Calu3 (cell line): ENCODE data around the gene ZNF335. TPM values are rescaled to one million over a fixed set of nuclear protein-coding genes. Genes with fewer than 3 reads are reported as not detected.
A peak's percentile ranks its signal among the peaks of the same experiment; 100 is the strongest.

Experiments used
- BruUV-seq: library from RNA; stranded (reverse); fragments of 400-500 nt; replicated peaks from 2 replicates; lab custom pipeline; 2021; lab: Mats Ljungman, UMichigan
- CTCF ChIA-PET: fragments of 300-600 bp; sonication (Branson Sonifier 250); formaldehyde crosslinking; loops from one replicate; lab custom pipeline; 2022; ENCODE audit warnings: antibody characterized with exemption; lab: Charles Lee
- DNase-seq: peaks from one replicate; pipeline ENCODE4 v3.0.0; 2022
- H3K27ac Mint-ChIP-seq: one replicate; pipeline ENCODE4 v1.8.0; 2022; ENCODE audit warnings: mixed read lengths; ENCODE audit not compliant: unreplicated experiment
- H3K27me3 Mint-ChIP-seq: one replicate; pipeline ENCODE4 v1.8.0; 2022; ENCODE audit warnings: mixed read lengths; ENCODE audit not compliant: unreplicated experiment
- H3K36me3 Mint-ChIP-seq: one replicate; pipeline ENCODE4 v1.8.0; 2022; ENCODE audit warnings: mild to moderate bottlenecking, moderate library complexity, mixed read lengths; ENCODE audit not compliant: insufficient read depth, unreplicated experiment
- H3K4me1 Mint-ChIP-seq: one replicate; pipeline ENCODE4 v1.8.0; 2022; ENCODE audit warnings: mild to moderate bottlenecking, low read depth, mixed read lengths; ENCODE audit not compliant: unreplicated experiment
- H3K4me3 Mint-ChIP-seq: one replicate; pipeline ENCODE4 v1.8.0; 2022; ENCODE audit warnings: mild to moderate bottlenecking, low read depth, moderate library complexity, mixed read lengths; ENCODE audit not compliant: unreplicated experiment
- H3K9me3 Mint-ChIP-seq: one replicate; pipeline ENCODE4 v1.8.0; 2022; ENCODE audit warnings: low read depth, mixed read lengths; ENCODE audit not compliant: unreplicated experiment
- intact Hi-C: fragments of 100-400 bp; cut with micrococcal nuclease; formaldehyde crosslinking; loops from one replicate; pipeline ENCODE4 v1.10.0; 2022; ENCODE audit not compliant: unreplicated experiment
- total RNA-seq: library from RNA; stranded (reverse); gene quantifications from 2 replicates; pipeline ENCODE4 v1.2.3, GENCODE V29; 2022
- TF ChIP-seq, protein P1 (sequence below): fragments of 200-600 bp; IDR thresholded peaks from one replicate; pipeline ENCODE4 v1.8.0; 2022; ENCODE audit warnings: antibody characterized with exemption; ENCODE audit not compliant: unreplicated experiment

ZNF335 gene
- total RNA-seq, 1 experiment from 2014 or later, result 31.9 TPM

DNA sequence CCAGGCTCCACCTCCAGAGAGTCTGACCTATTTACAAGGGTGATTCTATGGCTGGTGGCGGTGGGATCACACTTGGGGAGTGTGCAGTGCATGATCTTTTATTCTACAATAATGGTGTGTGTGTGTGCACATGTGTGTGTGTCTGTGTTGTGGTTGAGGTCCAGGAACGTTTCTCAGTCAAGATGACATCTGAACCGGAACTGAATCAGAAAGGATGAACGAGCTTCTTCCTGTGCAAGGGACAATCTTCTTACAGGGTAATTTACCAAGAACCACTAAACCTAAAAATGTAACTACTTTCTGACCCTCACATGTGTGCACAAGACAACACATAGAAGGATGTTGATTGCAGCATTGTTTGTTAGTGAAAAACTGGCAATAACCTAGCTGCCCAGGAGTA is 45.3 kb upstream of the ZNF335 start:
- no peak overlapping the region for H3K4me3 Mint-ChIP-seq
- peaks cover 5% of the 10 kb centered on the region for H3K36me3 Mint-ChIP-seq
- intact Hi-C loops, result no loop called here
- CTCF ChIA-PET, result interaction anchor here (0.6 to 0.8 kb wide), 2 partner anchors 46 to 50 kb away, joined by 4 to 7 read pairs; no protein-coding TSS in a partner anchor
- DNase-seq, result no peak
- peaks cover 80% of the 10 kb centered on the region for H3K27me3 Mint-ChIP-seq
- H3K4me1 Mint-ChIP-seq, result peaks cover 9% of the 10 kb centered on the region
- H3K9me3 Mint-ChIP-seq, result no peaks in the 10 kb centered on the region
- no peak overlapping the region for H3K27ac Mint-ChIP-seq
- BruUV-seq, result no TSS peak
- TF ChIP-seq, protein P1, sequence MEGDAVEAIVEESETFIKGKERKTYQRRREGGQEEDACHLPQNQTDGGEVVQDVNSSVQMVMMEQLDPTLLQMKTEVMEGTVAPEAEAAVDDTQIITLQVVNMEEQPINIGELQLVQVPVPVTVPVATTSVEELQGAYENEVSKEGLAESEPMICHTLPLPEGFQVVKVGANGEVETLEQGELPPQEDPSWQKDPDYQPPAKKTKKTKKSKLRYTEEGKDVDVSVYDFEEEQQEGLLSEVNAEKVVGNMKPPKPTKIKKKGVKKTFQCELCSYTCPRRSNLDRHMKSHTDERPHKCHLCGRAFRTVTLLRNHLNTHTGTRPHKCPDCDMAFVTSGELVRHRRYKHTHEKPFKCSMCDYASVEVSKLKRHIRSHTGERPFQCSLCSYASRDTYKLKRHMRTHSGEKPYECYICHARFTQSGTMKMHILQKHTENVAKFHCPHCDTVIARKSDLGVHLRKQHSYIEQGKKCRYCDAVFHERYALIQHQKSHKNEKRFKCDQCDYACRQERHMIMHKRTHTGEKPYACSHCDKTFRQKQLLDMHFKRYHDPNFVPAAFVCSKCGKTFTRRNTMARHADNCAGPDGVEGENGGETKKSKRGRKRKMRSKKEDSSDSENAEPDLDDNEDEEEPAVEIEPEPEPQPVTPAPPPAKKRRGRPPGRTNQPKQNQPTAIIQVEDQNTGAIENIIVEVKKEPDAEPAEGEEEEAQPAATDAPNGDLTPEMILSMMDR, result no peak

DNA sequence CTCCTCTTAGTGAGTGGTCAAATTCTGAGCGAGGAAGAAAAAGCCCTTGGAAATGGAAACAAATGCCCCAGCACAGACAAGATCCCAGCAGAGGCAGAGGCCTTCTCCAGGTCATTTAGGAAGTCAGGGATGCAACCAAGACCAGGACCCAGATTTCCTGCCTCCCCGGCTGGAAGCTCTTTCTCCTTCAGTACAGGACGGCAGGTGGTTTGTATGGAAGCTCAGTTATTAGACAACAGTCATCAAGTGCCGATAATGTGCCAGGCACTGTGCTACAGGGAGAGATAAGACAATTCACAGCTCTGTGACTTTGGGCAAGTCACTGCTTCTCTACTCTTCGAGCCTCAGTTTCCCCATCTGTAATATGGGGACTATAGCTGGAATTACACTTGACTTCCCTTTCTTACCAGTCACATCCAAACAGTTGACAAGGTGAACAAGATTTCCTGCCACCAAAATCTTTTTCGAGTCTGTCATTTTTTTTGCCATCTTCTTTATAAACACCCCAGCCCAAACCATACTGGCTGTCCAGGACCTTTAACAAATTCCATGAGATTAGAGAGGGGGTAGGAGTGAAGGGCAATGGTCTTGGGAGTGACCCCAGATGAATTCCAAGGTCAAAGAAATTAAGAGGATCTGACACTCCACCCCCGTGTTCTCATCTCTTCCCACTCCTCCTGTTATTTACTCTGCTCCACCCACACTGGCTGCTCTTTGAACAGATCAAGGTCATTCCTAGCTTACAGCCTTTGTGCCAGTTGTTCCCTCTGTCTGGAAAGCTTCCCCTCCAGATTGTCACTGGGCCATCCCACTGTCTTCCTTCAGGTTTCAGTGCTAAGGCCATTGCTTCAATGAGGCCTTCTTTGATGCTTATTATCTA is 42.8 kb upstream of the ZNF335 start:
- TF ChIP-seq, protein P1, result no peak
- peak overlapping the region; percentile 55 for H3K4me3 Mint-ChIP-seq
- CTCF ChIA-PET, result interaction anchor here (0.6 to 4.0 kb wide), 11 partner anchors 8 to 423 kb away, joined by 3 to 26 read pairs (median 4); no protein-coding TSS in a partner anchor
- H3K27me3 Mint-ChIP-seq, result peaks cover 85% of the 10 kb centered on the region
- peaks cover 31% of the 10 kb centered on the region for H3K4me1 Mint-ChIP-seq
- no TSS peak for BruUV-seq
- H3K27ac Mint-ChIP-seq, result no peak overlapping the region
- H3K36me3 Mint-ChIP-seq, result peaks cover 5% of the 10 kb centered on the region
- peaks cover 2% of the 10 kb centered on the region for H3K9me3 Mint-ChIP-seq
- DNase-seq, result no peak
- intact Hi-C loops, result no loop called here

- no TSS peak for BruUV-seq
- Mint-ChIP-seq H3K4me3 (peak overlapping the region; percentile 55), H3K27me3 (peaks cover 89% of the 10 kb centered on the region), H3K9me3 (peaks cover 2% of the 10 kb centered on the region), H3K4me1 (peaks cover 31% of the 10 kb centered on the region), H3K27ac (no peak overlapping the region), H3K36me3 (peaks cover 5% of the 10 kb centered on the region)
- TF ChIP-seq, protein P1, result peak; percentile 92
- CTCF ChIA-PET, result interaction anchor here (0.6 to 4.0 kb wide), 13 partner anchors 9 to 424 kb away, joined by 3 to 26 read pairs (median 4); no protein-coding TSS in a partner anchor
- intact Hi-C loops, result loop anchor here (2.0 kb wide), 1 partner anchor 27 kb away; no protein-coding TSS in a partner anchor
- peak; percentile 87 for DNase-seq
These were observed 42.0 kb upstream of the ZNF335 start for GRCh38 chr20:46013829-46014516.

DNA sequence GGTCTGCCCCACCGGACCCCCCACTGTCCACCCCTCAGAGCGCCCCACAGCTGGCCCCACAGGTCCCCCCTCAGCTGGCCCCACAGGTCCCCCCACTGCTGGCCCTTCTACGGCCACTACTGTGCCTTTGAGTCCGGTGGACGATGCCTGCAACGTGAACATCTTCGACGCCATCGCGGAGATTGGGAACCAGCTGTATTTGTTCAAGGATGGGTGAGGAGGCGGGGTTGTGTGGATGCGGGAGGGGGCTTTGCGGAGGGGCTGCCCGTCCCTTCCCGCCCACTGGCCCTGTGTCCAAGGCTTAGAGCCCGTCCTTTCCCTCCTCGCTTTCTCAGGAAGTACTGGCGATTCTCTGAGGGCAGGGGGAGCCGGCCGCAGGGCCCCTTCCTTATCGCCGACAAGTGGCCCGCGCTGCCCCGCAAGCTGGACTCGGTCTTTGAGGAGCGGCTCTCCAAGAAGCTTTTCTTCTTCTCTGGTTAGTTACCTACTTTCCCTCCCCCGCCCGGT is 41.4 kb upstream of the ZNF335 start:
- CTCF ChIA-PET, result interaction anchor here (0.6 to 4.0 kb wide), 11 partner anchors 8 to 399 kb away, joined by 3 to 26 read pairs (median 4); no protein-coding TSS in a partner anchor
- H3K27me3 Mint-ChIP-seq, result peaks cover 89% of the 10 kb centered on the region
- H3K27ac Mint-ChIP-seq, result no peak overlapping the region
- peaks cover 2% of the 10 kb centered on the region for H3K9me3 Mint-ChIP-seq
- no peak for DNase-seq
- peaks cover 31% of the 10 kb centered on the region for H3K4me1 Mint-ChIP-seq
- BruUV-seq, result no TSS peak
- intact Hi-C loops, result loop anchor here (2.0 kb wide), 1 partner anchor 27 kb away; no protein-coding TSS in a partner anchor
- H3K36me3 Mint-ChIP-seq, result peaks cover 5% of the 10 kb centered on the region
- TF ChIP-seq, protein P1, result no peak
- H3K4me3 Mint-ChIP-seq, result peak overlapping the region; percentile 55
